HG03280 (cell line): ENCODE measurements around the gene B3GNT9.

Source experiments
- ATAC-seq: cut with Tn5 transposase; IDR thresholded peaks from one replicate; pipeline ENCODE4 v1.9.1; 2021; ENCODE audit warnings: mild to moderate bottlenecking, moderate library complexity; ENCODE audit not compliant: unreplicated experiment

Gene B3GNT9

GRCh38 chr16:67116388-67117311, 34.1 kb downstream of the B3GNT9 start:
- no peak for ATAC-seq

GRCh38 chr16:67115639-67116038, 35.2 kb downstream of the B3GNT9 start:
- ATAC-seq, result no peak

DNA sequence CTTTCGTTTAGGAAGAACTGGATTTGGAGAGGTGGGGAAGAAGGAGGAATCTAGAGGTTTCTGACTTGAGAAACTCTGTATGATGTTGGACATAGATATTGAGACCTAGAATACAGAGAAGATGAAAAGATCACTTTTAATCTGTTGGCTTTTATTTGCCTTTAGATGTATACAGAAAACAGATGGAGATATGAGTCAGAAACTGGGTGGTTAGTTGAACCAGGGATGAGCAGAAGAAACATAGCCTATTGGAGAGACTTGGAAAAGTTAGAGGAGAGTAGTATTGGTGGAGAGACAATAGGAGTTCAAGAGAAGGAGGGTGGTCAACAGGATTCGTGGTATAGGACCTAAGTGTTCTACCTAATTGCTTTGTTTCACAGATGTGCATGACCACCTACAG, 36.0 kb downstream of the B3GNT9 start:
- no peak for ATAC-seq

- no peak for ATAC-seq
Measured at GRCh38 chr16:67112591-67113399, 38.0 kb downstream of the B3GNT9 start.

DNA sequence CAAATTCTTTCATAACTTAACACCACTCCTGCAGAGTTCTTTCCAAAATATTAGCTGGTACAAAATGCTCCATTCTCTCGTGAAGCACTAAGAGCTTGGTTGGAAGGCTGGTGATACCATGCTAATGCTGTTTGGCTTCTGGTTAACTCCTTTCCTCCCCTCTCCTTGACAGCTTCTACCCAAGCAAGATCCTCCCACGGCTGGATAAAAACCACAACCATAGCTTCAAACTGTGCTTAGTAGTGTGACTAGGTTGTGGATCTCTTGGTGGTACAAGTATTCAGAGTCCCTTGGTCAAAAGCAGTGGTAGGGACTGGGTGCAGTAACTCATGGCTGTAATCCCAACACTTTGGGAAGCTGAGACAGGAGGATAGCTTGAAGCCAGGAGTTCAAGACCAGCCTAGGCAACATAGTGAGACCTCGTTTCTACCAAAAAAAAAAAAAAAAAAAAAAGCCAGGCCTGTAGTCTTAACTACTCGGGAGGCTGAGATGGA, 38.8 kb downstream of the B3GNT9 start:
- ATAC-seq, result no peak

DNA sequence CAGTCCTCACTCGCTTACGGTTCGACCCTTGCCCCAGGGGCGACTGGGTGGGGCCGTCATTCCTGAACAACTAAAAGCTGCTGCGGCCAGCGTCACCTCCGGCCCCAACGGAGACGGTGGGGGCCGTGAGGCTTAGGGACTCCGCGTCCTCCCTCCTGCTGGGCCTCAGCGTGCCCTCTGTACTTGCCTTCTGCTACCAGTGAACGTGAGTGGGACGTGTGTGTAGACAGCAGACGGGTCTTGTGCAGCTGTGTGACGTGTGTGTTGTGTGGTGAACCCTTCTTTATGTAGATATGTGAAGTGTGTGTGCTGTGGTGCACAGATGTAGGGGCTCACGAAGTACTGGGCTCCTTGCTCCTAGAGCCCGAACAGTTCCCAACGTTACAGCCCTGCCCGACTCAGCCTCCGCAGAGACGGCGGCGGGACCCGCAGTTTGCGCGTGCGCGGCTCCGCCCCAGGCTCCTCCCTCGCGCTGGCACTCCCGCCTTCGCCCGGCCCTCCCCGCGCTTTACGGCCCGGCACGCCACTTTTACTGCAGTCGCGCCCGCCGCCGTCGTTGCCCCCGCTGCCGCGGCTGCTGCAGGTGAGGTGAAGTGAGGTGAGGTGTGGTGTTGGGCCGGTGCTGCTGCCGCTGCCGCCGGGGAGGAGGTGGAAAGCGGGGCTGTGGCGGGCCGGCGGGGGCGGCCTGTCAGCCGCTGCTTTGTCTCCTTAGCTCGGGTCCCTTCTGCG, 41.2 kb downstream of the B3GNT9 start, which contains the start of gene PHAF1:
TSS of gene PHAF1 (plus strand) at position 535 of the 729 bp plus-strand sequence. CDS start 235 bp downstream, outside the sequence.
- ATAC-seq, result peak; percentile 86

- ATAC-seq, result no peak
Measured at GRCh38 chr16:67108931-67109406, 41.8 kb downstream of the B3GNT9 start.

DNA sequence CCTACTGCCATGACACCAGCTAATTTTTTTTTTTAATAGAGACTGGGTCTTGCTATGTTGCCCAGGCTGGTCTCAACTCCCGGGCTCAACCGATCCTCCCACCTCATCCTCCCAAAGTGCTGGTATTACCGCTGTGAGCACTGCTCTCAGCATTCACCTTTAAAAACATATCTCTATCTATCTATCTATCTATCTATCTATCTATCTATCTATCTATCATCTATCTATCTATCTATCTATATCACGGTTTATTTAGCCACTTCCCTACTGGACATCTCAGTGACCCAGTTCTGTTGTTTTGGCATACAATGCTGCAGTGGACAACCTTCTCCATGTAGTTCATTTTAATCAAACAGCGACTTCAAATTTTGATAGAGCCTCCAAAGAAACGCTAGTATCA, 42.3 kb downstream of the B3GNT9 start:
- ATAC-seq, result no peak

GRCh38 chr16:67105881-67106280, 44.9 kb downstream of the B3GNT9 start:
- ATAC-seq, result no peak

DNA sequence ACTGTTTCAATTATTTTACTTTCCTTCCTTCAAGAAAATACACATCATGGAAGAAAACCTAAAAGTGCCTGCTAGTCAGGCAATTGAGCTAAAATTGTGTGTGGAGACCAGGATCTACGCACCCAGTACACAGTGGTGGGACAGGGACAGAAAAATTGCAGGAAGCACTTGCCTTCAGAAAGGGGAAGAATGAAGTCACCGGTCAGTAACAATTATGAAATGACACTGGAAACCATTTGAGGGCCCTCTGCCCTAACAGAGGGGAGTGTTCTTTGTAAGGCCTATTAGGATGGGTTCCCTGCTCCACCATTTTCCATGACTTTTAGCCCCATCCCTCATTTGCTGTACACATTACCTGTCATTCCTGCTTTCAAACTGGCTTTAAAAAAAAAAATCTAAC, 45.6 kb downstream of the B3GNT9 start:
- ATAC-seq, result no peak

DNA sequence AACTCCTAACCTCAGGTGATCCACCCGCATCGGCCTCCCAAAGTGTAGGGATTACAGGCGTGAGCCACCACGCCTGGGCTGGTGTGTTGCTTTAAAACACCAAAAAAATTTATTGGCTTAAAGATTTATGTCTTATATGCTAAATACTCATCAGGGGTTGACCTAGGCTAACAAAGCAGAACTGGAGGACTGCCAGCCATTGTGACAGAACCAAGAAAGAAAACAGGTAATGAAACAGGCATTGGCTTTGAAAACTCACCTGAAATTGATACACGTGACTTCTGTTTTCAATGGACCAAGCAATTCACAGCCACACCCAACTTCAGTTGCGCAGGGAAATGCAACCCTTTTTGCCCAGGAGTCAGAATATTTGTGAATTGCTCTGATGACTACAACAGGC, 46.0 kb downstream of the B3GNT9 start:
- no peak for ATAC-seq

- ATAC-seq, result no peak
Measured at GRCh38 chr16:67104061-67104460, 46.7 kb downstream of the B3GNT9 start.

GRCh38 chr16:67101311-67102082, 49.3 kb downstream of the B3GNT9 start:
- ATAC-seq, result no peak

- ATAC-seq, result no peak
Measured at GRCh38 chr16:67100569-67101310, 50.1 kb downstream of the B3GNT9 start.

GRCh38 chr16:67098599-67098998, 52.2 kb downstream of the B3GNT9 start:
- ATAC-seq, result no peak
